HepG2 (cell line): ENCODE results near the gene CLPSL2. TPM values are rescaled to one million over a fixed set of nuclear protein-coding genes. Genes with fewer than 3 reads are reported as not detected.

Experiments used
- ATF6 ChIP-seq: sonication (generic); formaldehyde crosslinking; conservative IDR thresholded peaks from 2 replicates; pipeline ENCODE4 v1.4.0; 2020; ENCODE audit warnings: missing genetic modification reagents
- HNF4G ChIP-seq, 2 experiments: sonication (generic) in 1 of 2; formaldehyde crosslinking in 1 of 2; IDR thresholded peaks; 2 replicates each; pipeline versions ENCODE4 v1.4.0 to v1.6.1; 2011 to 2020; ENCODE audit warnings: borderline replicate concordance in 2 of 2, low read depth in 2 of 2, mild to moderate bottlenecking in 2 of 2, low read length in 1 of 2, missing genetic modification reagents in 1 of 2, moderate library complexity in 1 of 2
- HOXA7 ChIP-seq: sonication (generic); formaldehyde crosslinking; IDR thresholded peaks from 2 replicates; pipeline ENCODE4 v1.8.1; 2022; ENCODE audit warnings: mild to moderate bottlenecking, missing genetic modification reagents, moderate library complexity
- KLF15 ChIP-seq: sonication (generic); formaldehyde crosslinking; IDR thresholded peaks from 2 replicates; pipeline ENCODE4 v1.8.1; 2023; ENCODE audit warnings: borderline replicate concordance, mild to moderate bottlenecking, inconsistent platforms, missing genetic modification reagents, mixed read lengths
- MTA3 ChIP-seq: sonication (generic); formaldehyde crosslinking; IDR thresholded peaks from 2 replicates; pipeline ENCODE4 v1.4.0; 2020; ENCODE audit warnings: missing genetic modification reagents
- NR2C2 ChIP-seq: sonication (generic); formaldehyde crosslinking; IDR thresholded peaks from 2 replicates; pipeline ENCODE4 v1.4.0; 2020; ENCODE audit warnings: missing genetic modification reagents, mild to moderate bottlenecking, moderate library complexity, borderline replicate concordance
- PAXIP1 ChIP-seq: sonication (generic); formaldehyde crosslinking; conservative IDR thresholded peaks from 2 replicates; pipeline ENCODE4 v1.4.0; 2020; ENCODE audit warnings: mild to moderate bottlenecking, missing genetic modification reagents, moderate library complexity
- POGZ ChIP-seq: sonication (generic); formaldehyde crosslinking; IDR thresholded peaks from 2 replicates; pipeline ENCODE4 v1.4.0; 2020; ENCODE audit warnings: mild to moderate bottlenecking, missing genetic modification reagents
- PTBP1 ChIP-seq: fragments of 200-400 bp; formaldehyde crosslinking; IDR thresholded peaks from 2 replicates; pipeline ENCODE4 v1.6.1; 2018; ENCODE audit warnings: low read length, low read depth; ENCODE audit not compliant: poor library complexity, severe bottlenecking
- RNF2 ChIP-seq: fragments of 450-650 bp; conservative IDR thresholded peaks from 2 replicates; pipeline ENCODE4 v1.6.1; 2016; ENCODE audit warnings: low read depth
- RNF219 ChIP-seq: sonication (generic); formaldehyde crosslinking; IDR thresholded peaks from 2 replicates; pipeline ENCODE4 v1.5.0; 2020; ENCODE audit warnings: mild to moderate bottlenecking, missing genetic modification reagents
- SALL1 ChIP-seq: sonication (generic); formaldehyde crosslinking; IDR thresholded peaks from 2 replicates; pipeline ENCODE4 v1.8.0; 2022; ENCODE audit warnings: mild to moderate bottlenecking, missing genetic modification reagents
- SIN3A ChIP-seq: IDR thresholded peaks from 2 replicates; pipeline ENCODE4 v1.6.1; 2011; ENCODE audit warnings: low read depth, mild to moderate bottlenecking, control low read depth, low read length, borderline replicate concordance
- SMC3 ChIP-seq: IDR thresholded peaks from 2 replicates; pipeline ENCODE4 v1.6.1; 2011; ENCODE audit warnings: low read length, improper control_type of control experiment
- U2AF1 ChIP-seq: fragments of 200-400 bp; formaldehyde crosslinking; optimal IDR thresholded peaks from 2 replicates; pipeline ENCODE3; 2017; ENCODE audit warnings: mild to moderate bottlenecking, low read depth, low read length
- ZBTB20 ChIP-seq: sonication (generic); formaldehyde crosslinking; IDR thresholded peaks from 2 replicates; pipeline ENCODE4 v1.8.1; 2023; ENCODE audit warnings: missing genetic modification reagents, low read depth, mild to moderate bottlenecking, borderline replicate concordance
- ZBTB4 ChIP-seq: sonication (generic); formaldehyde crosslinking; IDR thresholded peaks from 2 replicates; pipeline ENCODE4 v1.4.0; 2020; ENCODE audit warnings: missing genetic modification reagents, mild to moderate bottlenecking, borderline replicate concordance
- ZSCAN29 ChIP-seq: sonication (generic); formaldehyde crosslinking; conservative IDR thresholded peaks from 2 replicates; pipeline ENCODE4 v1.4.0; 2020; ENCODE audit warnings: mild to moderate bottlenecking, missing genetic modification reagents
- ZSCAN31 ChIP-seq: sonication (generic); formaldehyde crosslinking; IDR thresholded peaks from 2 replicates; pipeline ENCODE4 v1.5.0; 2020; ENCODE audit warnings: low read depth, mild to moderate bottlenecking, missing genetic modification reagents
- polyA plus RNA-seq, 8 experiments: library from polyadenylated mRNA; depleted of rRNA in 3 of 8; stranded (reverse) in 7 of 8; unstranded in 1 of 8; fragments of >200 nt; fragmentation: Illumina TruSeq in 4 of 8; extraction: Trizol in 4 of 8; gene quantifications; 2 replicates each; pipeline versions ENCODE4 v1.2.1 to v1.2.3, GENCODE V29; 2011 to 2016; ENCODE audit warnings: low read depth in 4 of 8, missing spikeins in 1 of 8, mixed read lengths in 1 of 8; ENCODE audit not compliant: insufficient read depth in 1 of 8
- total RNA-seq, 5 experiments: library from RNA; depleted of rRNA; stranded (reverse); fragments of >200 nt; fragmentation: Illumina TruSeq; extraction: Trizol; gene quantifications; 2 replicates each; pipeline ENCODE4 v1.2.3, GENCODE V29; 2016; ENCODE audit warnings: low read depth in 1 of 5

The CLPSL2 gene
- total and polyA plus RNA-seq, 2 of the 13 experiments (the other 11 are each of a cell fraction or from before 2014, with no cell fraction given), result not detected

- TF ChIP-seq PAXIP1 (CRISPR knock-in tag), result no peak
- TF ChIP-seq ZSCAN29 (CRISPR knock-in tag), result no peak
- TF ChIP-seq RNF219 (CRISPR knock-in tag), result no peak
- no peak for TF ChIP-seq RNF2
- no peak for TF ChIP-seq KLF15 (CRISPR knock-in tag)
- TF ChIP-seq SALL1 (CRISPR knock-in tag), result peak; percentile 30; the same call in 1 of the 2 replicates
- TF ChIP-seq HNF4G (IDR thresholded peaks at IDR 0.05; ENCODE audit: borderline replicate concordance, low read depth, low read length), result no peak
- TF ChIP-seq HNF4G (CRISPR knock-in tag; IDR thresholded peaks at IDR 0.05; ENCODE audit: borderline replicate concordance, low read depth), result no peak
- TF ChIP-seq MTA3 (CRISPR knock-in tag), result no peak
- no peak for TF ChIP-seq PTBP1
- TF ChIP-seq POGZ, result 0 out of 2 replicates have a peak, but pooled peaks have one; percentile 20
- TF ChIP-seq NR2C2, result no peak
- no peak for TF ChIP-seq HOXA7 (CRISPR knock-in tag)
- TF ChIP-seq ZBTB4 (CRISPR knock-in tag), result no peak
- TF ChIP-seq SMC3, result no peak
- TF ChIP-seq ZSCAN31 (CRISPR knock-in tag), result no peak
- TF ChIP-seq U2AF1, result no peak
- no peak for TF ChIP-seq ATF6
- TF ChIP-seq ZBTB20, result no peak
- no peak for TF ChIP-seq SIN3A
Observed at GRCh38 chr6:35742842-35743241, 33.6 kb upstream of the CLPSL2 start (continued).
